K562 (cell line): ENCODE measurements around the gene RDH13. TPM values are rescaled to one million over a fixed set of nuclear protein-coding genes. Genes with fewer than 3 reads are reported as not detected.

Source experiments
- ATAC-seq: fragments of 200-7000 bp; cut with Tn5 transposase; 3 replicates; pipeline ENCODE4 v1.9.1; 2020; ENCODE audit warnings: moderate library complexity
- BruUV-seq: library from RNA; stranded (reverse); fragments of 400-500 nt; replicated peaks from 2 replicates; lab custom pipeline; 2021; lab: Mats Ljungman, UMichigan
- CTCF ChIA-PET: fragments of 300-600 bp; formaldehyde crosslinking; extraction: SDS; loops from one replicate; lab custom pipeline; 2021; ENCODE audit warnings: low intra/inter-chr PET ratio; lab: Yijun Ruan, JAX
- POLR2A ChIA-PET: fragments of 300-600, 350-650 bp; sonication (Branson Sonifier 250); formaldehyde crosslinking; extraction: SDS; loops from one replicate; lab custom pipeline; 2021; ENCODE audit warnings: antibody characterized with exemption, inconsistent platforms; lab: Yijun Ruan, JAX
- DNase-seq, 4 experiments: peaks; one replicate each; pipeline versions ENCODE4 v3.0.0 to v3.0.0-alpha.2; 2011 to 2018; ENCODE audit warnings: low spot score in 3 of 4, mixed read lengths in 3 of 4; ENCODE audit errors: extremely low read depth in 1 of 4
- FAIRE-seq: peaks from 2 replicates; lab custom pipeline; 2011; peaks lifted over from hg19 to GRCh38; lab: Jason Lieb, UNC
- H2AFZ ChIP-seq: 2 replicates; pipeline ENCODE4 v1.6.0; 2011; ENCODE audit warnings: low read depth, low read length, control low read depth, inconsistent platforms
- H3K27ac ChIP-seq: fragments of 200-600 bp; 3 replicates; pipeline ENCODE4 v1.8.0; 2011; ENCODE audit warnings: low read depth, mild to moderate bottlenecking, control low read depth, inconsistent platforms, low read length, moderate library complexity, mixed read lengths; ENCODE audit errors: extremely low read depth
- H3K27me3 ChIP-seq, 2 experiments: fragments of 300-600 bp in 1 of 2; 2 replicates in 1 of 2; 3 replicates in 1 of 2; pipeline versions ENCODE4 v1.6.0 to v1.8.0; 2011; ENCODE audit warnings: inconsistent platforms in 2 of 2, low read length in 2 of 2, mild to moderate bottlenecking in 1 of 2, mixed read lengths in 1 of 2, moderate library complexity in 1 of 2; ENCODE audit not compliant: control insufficient read depth in 2 of 2, insufficient read depth in 2 of 2
- H3K36me3 ChIP-seq: fragments of 300-600 bp; 3 replicates; pipeline ENCODE4 v1.8.0; 2011; ENCODE audit warnings: mild to moderate bottlenecking, low read length, inconsistent platforms; ENCODE audit not compliant: control insufficient read depth, insufficient read depth
- H3K4me1 ChIP-seq, 2 experiments: fragments of 200-600 bp in 1 of 2; replicated peaks in 1 of 2; 2 replicates in 1 of 2; 3 replicates in 1 of 2; pipeline versions ENCODE4 v1.5.1 to v1.8.0; 2011; ENCODE audit warnings: inconsistent platforms in 2 of 2, low read length in 2 of 2, mild to moderate bottlenecking in 1 of 2, mixed read lengths in 1 of 2, moderate library complexity in 1 of 2; ENCODE audit not compliant: control insufficient read depth in 2 of 2, insufficient read depth in 2 of 2
- H3K4me2 ChIP-seq: 2 replicates; pipeline ENCODE4 v1.6.1; 2011; ENCODE audit warnings: low read length, control low read depth, inconsistent platforms, mixed read lengths; ENCODE audit not compliant: insufficient read depth
- H3K4me3 ChIP-seq: fragments of 200-600 bp; sonication (generic), shearing (Covaris generic); 2 replicates; pipeline ENCODE4 v1.5.1; 2016; ENCODE audit warnings: control low read depth, inconsistent platforms
- H3K79me2 ChIP-seq: fragments of 200-600 bp; 3 replicates; pipeline ENCODE4 v1.8.0; 2011; ENCODE audit warnings: low read length, inconsistent platforms; ENCODE audit not compliant: control insufficient read depth, insufficient read depth
- H3K9ac ChIP-seq, 2 experiments: 2 replicates each; pipeline versions ENCODE4 v1.6.0 to v1.6.1; 2011; ENCODE audit warnings: low read depth in 2 of 2, low read length in 2 of 2, control low read depth in 1 of 2, inconsistent platforms in 1 of 2, mild to moderate bottlenecking in 1 of 2, mixed read lengths in 1 of 2; ENCODE audit not compliant: insufficient read depth in 1 of 2
- H3K9me1 ChIP-seq: one replicate; pipeline ENCODE4 v1.6.0; 2011; ENCODE audit warnings: inconsistent platforms, mild to moderate bottlenecking, low read length, moderate library complexity; ENCODE audit not compliant: control insufficient read depth, insufficient read depth
- H3K9me3 ChIP-seq: replicated peaks from 2 replicates; pipeline ENCODE4 v1.5.1; 2011; ENCODE audit warnings: low read depth, low read length, inconsistent platforms; ENCODE audit not compliant: control insufficient read depth, insufficient read depth
- H4K20me1 ChIP-seq: replicated peaks from 2 replicates; pipeline ENCODE4 v1.6.1; 2011; ENCODE audit warnings: low read length, inconsistent platforms, mixed read lengths; ENCODE audit not compliant: control insufficient read depth, insufficient read depth
- ARID4B ChIP-seq: sonication (generic); formaldehyde crosslinking; IDR thresholded peaks from 2 replicates; pipeline ENCODE4 v1.8.0; 2022; ENCODE audit warnings: mild to moderate bottlenecking, missing genetic modification reagents
- CREB3L1 ChIP-seq: fragments of 450-650 bp; IDR thresholded peaks from 2 replicates; pipeline ENCODE4 v1.6.1; 2014; ENCODE audit warnings: low read depth, mild to moderate bottlenecking, moderate library complexity, borderline replicate concordance
- JUNB ChIP-seq: fragments of 450-650 bp; formaldehyde crosslinking; conservative IDR thresholded peaks from 2 replicates; pipeline ENCODE4 v1.4.0; 2020; ENCODE audit warnings: mild to moderate bottlenecking
- MAFF ChIP-seq: IDR thresholded peaks from 2 replicates; pipeline ENCODE4 v1.6.1; 2012; ENCODE audit warnings: low read length, improper control_type of control experiment
- MYC ChIP-seq, 2 experiments: fragments of 250-450 bp in 1 of 2; sonication (Bioruptor Pico) in 1 of 2; IDR thresholded peaks; 2 replicates each; pipeline versions ENCODE4 v1.5.1 to v1.6.1; 2012 to 2021; ENCODE audit warnings: low read depth in 2 of 2, borderline replicate concordance in 1 of 2, improper control_type of control experiment in 1 of 2, low read length in 1 of 2, mild to moderate bottlenecking in 1 of 2, moderate library complexity in 1 of 2
- PTBP1 ChIP-seq: fragments of 200-400 bp; formaldehyde crosslinking; IDR thresholded peaks from 2 replicates; pipeline ENCODE4 v1.6.1; 2017; ENCODE audit warnings: low read depth, low read length
- RBM25 ChIP-seq: fragments of 200-400 bp; formaldehyde crosslinking; IDR thresholded peaks from 2 replicates; pipeline ENCODE4 v1.6.1; 2018; ENCODE audit warnings: low read length, low read depth, moderate library complexity; ENCODE audit not compliant: severe bottlenecking
- ZNF561 ChIP-seq: fragments of 450-650 bp; formaldehyde crosslinking; conservative IDR thresholded peaks from 2 replicates; pipeline ENCODE4 v1.4.0; 2020; ENCODE audit warnings: mild to moderate bottlenecking, moderate library complexity
- WGBS: fragments of 100-300 bp; shearing (Covaris generic); methylation state at CpG from one replicate; pipeline ENCODE4 v1.1.6; 2016; ENCODE audit warnings: low coverage, mixed read lengths; ENCODE audit not compliant: insufficient coverage; ENCODE audit errors: missing lambda C conversion rate; 5-methylcytosine and 5-hydroxymethylcytosine counted together
- in situ Hi-C: fragments of 300-500 bp; cut with MboI; formaldehyde crosslinking; loops from 4 replicates; pipeline ENCODE4 v1.15.0; 2018; ENCODE audit warnings: inconsistent platforms, mixed read lengths
- intact Hi-C: fragments of 100-400 bp; cut with micrococcal nuclease; formaldehyde crosslinking; loops from 2 replicates; pipeline ENCODE4 v1.14.2; 2022
- polyA plus RNA-seq, 8 experiments: library from polyadenylated mRNA; depleted of rRNA in 4 of 8; stranded (reverse) in 5 of 8; unstranded in 3 of 8; fragments of >200 nt; fragmentation: Nextera tagmentation in 2 of 8; fragmentation: Illumina TruSeq in 1 of 8; extraction: Ambion mirVana in 2 of 8; extraction: Trizol in 1 of 8; gene quantifications; 2 replicates each; pipeline versions ENCODE4 v1.2.1 to v1.2.3, GENCODE V29; 2011 to 2014; ENCODE audit warnings: inconsistent platforms in 1 of 8, missing spikeins in 1 of 8
- total RNA-seq, 7 experiments: library from RNA; depleted of rRNA in 6 of 7; stranded (reverse); fragments of >200 nt in 6 of 7; fragmentation: Illumina TruSeq in 2 of 7; extraction: Trizol in 2 of 7; gene quantifications; 2 replicates each; pipeline versions ENCODE4 v1.2.1 to v1.2.3, GENCODE V29; 2011 to 2021; ENCODE audit warnings: low replicate concordance in 1 of 7
- TF ChIP-seq, protein P1 (sequence below): sonication (generic); IDR thresholded peaks from 2 replicates; pipeline ENCODE4 v1.6.1; 2016

RDH13 gene
- total and polyA plus RNA-seq, 9 of the 15 experiments (the other 6 are each of a cell fraction or from before 2014, with no cell fraction given) = 7.5 to 70.3 (median 39.5) TPM

- TF ChIP-seq CREB3L1 (no peak), ARID4B (no peak), PTBP1 (no peak), ZNF561 (no peak)
Observed at GRCh38 chr19:55077106-55077505, 14.2 kb upstream of the RDH13 start (continued).

DNA sequence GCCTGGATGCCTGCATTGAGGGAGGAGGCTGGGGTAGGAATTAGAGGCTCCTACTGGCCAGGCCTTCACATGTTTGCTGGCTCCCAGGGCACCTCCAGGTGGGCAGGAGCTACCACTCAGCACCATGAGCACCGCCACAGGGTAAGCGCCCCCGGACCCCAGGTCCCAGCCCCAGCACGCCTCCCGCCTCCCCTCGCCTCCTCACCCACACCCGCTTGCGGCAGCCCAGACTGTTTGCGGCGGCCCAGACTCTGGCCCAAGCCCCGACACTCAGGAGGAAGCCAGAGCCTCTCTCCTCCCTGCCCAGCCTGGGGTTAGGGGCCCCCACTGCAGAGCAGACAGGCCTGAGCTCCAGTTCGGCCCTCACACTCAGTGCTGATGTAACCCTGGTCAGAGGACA lies 13.4 kb upstream of the RDH13 start:
- peaks cover 7% of the 10 kb centered on the region; the same call in 2 of the 3 replicates for H3K79me2 ChIP-seq
- intact Hi-C loops (no loop called here), in situ Hi-C loops (no loop called here)
- H4K20me1 ChIP-seq = no peaks in the 10 kb centered on the region
- no peaks in the 10 kb centered on the region for H3K9me3 ChIP-seq
- no peak overlapping the region for H3K4me3 ChIP-seq
- peaks cover 4 to 38% of the 10 kb centered on the region in 2 experiments for H3K4me1 ChIP-seq
- FAIRE-seq (no peak), DNase-seq (no peak), ATAC-seq (no peak)
- no peak overlapping the region for H2AFZ ChIP-seq
- 65% methylated on average over 6 of the region's 12 CpGs for WGBS
- CTCF ChIA-PET = no interaction called here
- peak overlapping the region in 1 of 2 experiments; percentile 43; a peak in 1 of 4 replicates for H3K9ac ChIP-seq
- H3K36me3 ChIP-seq = peaks cover 7% of the 10 kb centered on the region; the same call in 1 of the 3 replicates
- no peaks in the 10 kb centered on the region for H3K9me1 ChIP-seq
- no peaks in the 10 kb centered on the region for H3K27me3 ChIP-seq
- H3K4me2 ChIP-seq = no peak overlapping the region
- H3K27ac ChIP-seq = no peak overlapping the region
- POLR2A ChIA-PET = interaction anchor here (0.6 to 1.2 kb wide), 2 partner anchors 8 to 225 kb away, joined by 3 to 4 read pairs; no protein-coding TSS in a partner anchor
- BruUV-seq = no TSS peak
- TF ChIP-seq MYC (IDR thresholded peaks at IDR 0.05; ENCODE audit: low read depth, low read length) = no peak
- TF ChIP-seq MYC (CRISPR knock-in tag; IDR thresholded peaks at IDR 0.05; ENCODE audit: borderline replicate concordance, low read depth) = no peak
- no peak for TF ChIP-seq RBM25
- TF ChIP-seq MAFF = no peak
- TF ChIP-seq JUNB = no peak
- TF ChIP-seq, protein P1, sequence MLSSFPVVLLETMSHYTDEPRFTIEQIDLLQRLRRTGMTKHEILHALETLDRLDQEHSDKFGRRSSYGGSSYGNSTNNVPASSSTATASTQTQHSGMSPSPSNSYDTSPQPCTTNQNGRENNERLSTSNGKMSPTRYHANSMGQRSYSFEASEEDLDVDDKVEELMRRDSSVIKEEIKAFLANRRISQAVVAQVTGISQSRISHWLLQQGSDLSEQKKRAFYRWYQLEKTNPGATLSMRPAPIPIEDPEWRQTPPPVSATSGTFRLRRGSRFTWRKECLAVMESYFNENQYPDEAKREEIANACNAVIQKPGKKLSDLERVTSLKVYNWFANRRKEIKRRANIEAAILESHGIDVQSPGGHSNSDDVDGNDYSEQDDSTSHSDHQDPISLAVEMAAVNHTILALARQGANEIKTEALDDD = no peak
